CD14-positive monocyte (primary cell): ENCODE measurements around the gene DNAJC16. TPM values are rescaled to one million over a fixed set of nuclear protein-coding genes. Genes with fewer than 3 reads are reported as not detected.

Experiments used
- DNase-seq, 3 donors: peaks; one replicate each; pipeline ENCODE4 v3.0.0-alpha.2; 2011 to 2022
- H2AFZ ChIP-seq: 2 replicates; pipeline ENCODE4 v1.6.0; 2012; ENCODE audit warnings: mild to moderate bottlenecking, low read depth, low read length, inconsistent platforms; ENCODE audit not compliant: insufficient read depth, poor library complexity, severe bottlenecking
- H3K27ac ChIP-seq, 2 donors: 1 replicate in 1 of 2; 2 replicates in 1 of 2; pipeline ENCODE4 v1.5.1; 2012 to 2013; ENCODE audit warnings: low read length in 2 of 2, control low read depth in 1 of 2, inconsistent platforms in 1 of 2, low read depth in 1 of 2, mild to moderate bottlenecking in 1 of 2
- H3K27me3 ChIP-seq, 2 donors: one replicate each; pipeline versions ENCODE4 v1.6.0 to v1.6.1; 2011 to 2013; ENCODE audit warnings: low read length in 2 of 2; ENCODE audit not compliant: control insufficient read depth in 2 of 2, insufficient read depth in 2 of 2
- H3K36me3 ChIP-seq, 2 donors: replicated peaks in 1 of 2; 1 replicate in 1 of 2; 2 replicates in 1 of 2; pipeline versions ENCODE4 v1.5.1 to v1.6.1; 2012 to 2013; ENCODE audit warnings: low read length in 2 of 2, control low read depth in 1 of 2, inconsistent platforms in 1 of 2, mild to moderate bottlenecking in 1 of 2; ENCODE audit not compliant: insufficient read depth in 2 of 2, control insufficient read depth in 1 of 2
- H3K4me1 ChIP-seq, 2 donors: 1 replicate in 1 of 2; 2 replicates in 1 of 2; pipeline versions ENCODE4 v1.5.1 to v1.6.1; 2012 to 2013; ENCODE audit warnings: low read length in 2 of 2, control low read depth in 1 of 2, inconsistent platforms in 1 of 2, mild to moderate bottlenecking in 1 of 2, moderate library complexity in 1 of 2; ENCODE audit not compliant: insufficient read depth in 2 of 2, control insufficient read depth in 1 of 2
- H3K4me2 ChIP-seq: replicated peaks from 2 replicates; pipeline ENCODE3; 2012; ENCODE audit warnings: low read length, moderate library complexity, mild to moderate bottlenecking; ENCODE audit not compliant: poor library complexity, severe bottlenecking; ENCODE audit errors: extremely low read depth
- H3K4me3 ChIP-seq, 3 experiments: fragments of 200-600 bp in 1 of 3; sonication (generic) in 1 of 3; replicated peaks in 1 of 3; 1 replicate in 2 of 3; 2 replicates in 1 of 3; pipeline ENCODE4 v1.5.1; 2011 to 2013; ENCODE audit warnings: low read length in 3 of 3, mild to moderate bottlenecking in 3 of 3, control low read depth in 2 of 3, low read depth in 2 of 3, inconsistent platforms in 1 of 3, moderate library complexity in 1 of 3
- H3K79me2 ChIP-seq: 2 replicates; pipeline ENCODE4 v1.6.0; 2012; ENCODE audit warnings: mild to moderate bottlenecking, control low read depth, inconsistent platforms, low read length, moderate library complexity; ENCODE audit not compliant: insufficient read depth
- H3K9ac ChIP-seq: 2 replicates; pipeline ENCODE4 v1.6.0; 2017; ENCODE audit warnings: low read length, mild to moderate bottlenecking; ENCODE audit not compliant: insufficient read depth, poor library complexity, severe bottlenecking
- H3K9me3 ChIP-seq, 2 donors: replicated peaks in 1 of 2; 1 replicate in 1 of 2; 2 replicates in 1 of 2; pipeline versions ENCODE4 v1.5.1 to v1.6.1; 2012 to 2013; ENCODE audit warnings: low read length in 2 of 2, control low read depth in 1 of 2; ENCODE audit not compliant: control insufficient read depth in 1 of 2, insufficient read depth in 1 of 2
- H4K20me1 ChIP-seq: 2 replicates; pipeline ENCODE4 v1.6.0; 2012; ENCODE audit warnings: mild to moderate bottlenecking, low read length, control low read depth, moderate library complexity; ENCODE audit not compliant: insufficient read depth
- H3K27ac Mint-ChIP-seq, 7 donors: one replicate each; pipeline ENCODE4 v1.8.0; 2020; ENCODE audit warnings: mild to moderate bottlenecking in 7 of 7, mixed read lengths in 7 of 7, moderate library complexity in 6 of 7, inconsistent platforms in 2 of 7
- H3K27me3 Mint-ChIP-seq, 3 donors: one replicate each; pipeline ENCODE4 v1.8.0; 2021 to 2022; ENCODE audit warnings: low read depth in 3 of 3, mild to moderate bottlenecking in 3 of 3, mixed read lengths in 3 of 3, moderate library complexity in 3 of 3, inconsistent platforms in 1 of 3
- H3K36me3 Mint-ChIP-seq, 2 donors: one replicate each; pipeline ENCODE4 v1.8.0; 2020; ENCODE audit warnings: mixed read lengths in 2 of 2, inconsistent platforms in 1 of 2, mild to moderate bottlenecking in 1 of 2
- H3K4me1 Mint-ChIP-seq: one replicate; pipeline ENCODE4 v1.8.0; 2020; ENCODE audit warnings: mild to moderate bottlenecking, mixed read lengths
- H3K4me3 Mint-ChIP-seq, 2 donors: one replicate each; pipeline ENCODE4 v1.8.0; 2020; ENCODE audit warnings: mild to moderate bottlenecking in 2 of 2, mixed read lengths in 2 of 2, moderate library complexity in 1 of 2
- H3K9me3 Mint-ChIP-seq, 7 donors: one replicate each; pipeline ENCODE4 v1.8.0; 2020 to 2022; ENCODE audit warnings: mixed read lengths in 7 of 7, mild to moderate bottlenecking in 6 of 7, moderate library complexity in 6 of 7, inconsistent platforms in 2 of 7
- CTCF ChIP-seq: fragments of 200-600 bp; IDR thresholded peaks from one replicate; pipeline ENCODE4 v1.8.0; 2022; ENCODE audit warnings: antibody characterized with exemption, mild to moderate bottlenecking
- WGBS: methylation state at CpG from one replicate; pipeline ENCODE4 v1.1.5; 2013; ENCODE audit warnings: missing lambda C conversion rate; ENCODE audit not compliant: insufficient coverage; 5-methylcytosine and 5-hydroxymethylcytosine counted together
- intact Hi-C, 2 donors: fragments of 100-400 bp; cut with micrococcal nuclease; formaldehyde crosslinking; loops; one replicate each; pipeline versions ENCODE4 v1.15.0 to v1.15.1; 2023
- polyA plus RNA-seq, 3 donors: library from polyadenylated mRNA; depleted of rRNA in 1 of 3; unstranded in 2 of 3; stranded (reverse) in 1 of 3; fragments of 300-500 nt in 2 of 3; fragments of >200 nt in 1 of 3; fragmentation: Illumina TruSeq in 2 of 3; gene quantifications; 1 replicate in 2 of 3; 2 replicates in 1 of 3; pipeline ENCODE4 v1.2.3, GENCODE V29; 2012 to 2021

Gene DNAJC16
- polyA plus RNA-seq, 3 donors: 5.4 to 7.8 (median 6.3) TPM

- Mint-ChIP-seq H3K36me3 (peaks cover 38 to 62% of the 10 kb centered on the region in 2 donors), H3K4me1 (peaks cover 7% of the 10 kb centered on the region), H3K27me3 (no peaks in the 10 kb centered on the region), H3K4me3 (no peak overlapping the region), H3K9me3 (no peaks in the 10 kb centered on the region), H3K27ac (peak overlapping the region in 2 of 7 donors; percentile 20 to 46)
- TF ChIP-seq CTCF: no peak
- Histone ChIP-seq H3K4me2 (no peak overlapping the region), H3K4me1 (peaks cover 7% of the 10 kb centered on the region in 2 donors), H3K4me3 (no peak overlapping the region), H3K36me3 (peaks cover 35 to 53% of the 10 kb centered on the region in 2 donors), H2AFZ (no peak overlapping the region), H4K20me1 (no peaks in the 10 kb centered on the region), H3K27ac (no peak overlapping the region), H3K27me3 (no peaks in the 10 kb centered on the region), H3K79me2 (no peaks in the 10 kb centered on the region), H3K9ac (no peak overlapping the region), H3K9me3 (no peaks in the 10 kb centered on the region)
- 99% methylated on average over 6 of the region's 12 CpGs for WGBS
- intact Hi-C loops: no loop called here
- no peak for DNase-seq
Observed at GRCh38 chr1:15559189-15559810, 32.7 kb downstream of the DNAJC16 start.

- H3K27me3 ChIP-seq: no peaks in the 10 kb centered on the region
- WGBS: 95% methylated on average over 9 of the region's 18 CpGs
- H2AFZ ChIP-seq: no peak overlapping the region
- DNase-seq: no peak
- H3K27ac Mint-ChIP-seq: peak overlapping the region in 1 of 7 donors; percentile 59
- H3K4me3 ChIP-seq: no peak overlapping the region
- peaks cover 68 to 77% of the 10 kb centered on the region in 2 donors for H3K36me3 Mint-ChIP-seq
- no peaks in the 10 kb centered on the region for H3K27me3 Mint-ChIP-seq
- H3K4me2 ChIP-seq: no peak overlapping the region
- no peaks in the 10 kb centered on the region for H3K9me3 ChIP-seq
- intact Hi-C loops: no loop called here
- H3K4me1 Mint-ChIP-seq: peaks cover 8% of the 10 kb centered on the region
- H3K4me1 ChIP-seq: peaks cover 7% of the 10 kb centered on the region in 2 donors
- no peak overlapping the region for H3K9ac ChIP-seq
- no peak overlapping the region for H3K4me3 Mint-ChIP-seq
- no peak for TF ChIP-seq CTCF
- no peak overlapping the region for H3K27ac ChIP-seq
- peaks cover 0 to 4% (median 0%) of the 10 kb centered on the region in 7 donors for H3K9me3 Mint-ChIP-seq
- H3K79me2 ChIP-seq: no peaks in the 10 kb centered on the region
- H4K20me1 ChIP-seq: no peaks in the 10 kb centered on the region
- peaks cover 51 to 69% of the 10 kb centered on the region in 2 donors for H3K36me3 ChIP-seq
Observed at GRCh38 chr1:15568387-15569073, 41.9 kb downstream of the DNAJC16 start.
